Measurements from ENCODE around the gene MCF2L.

The MCF2L gene

DNA sequence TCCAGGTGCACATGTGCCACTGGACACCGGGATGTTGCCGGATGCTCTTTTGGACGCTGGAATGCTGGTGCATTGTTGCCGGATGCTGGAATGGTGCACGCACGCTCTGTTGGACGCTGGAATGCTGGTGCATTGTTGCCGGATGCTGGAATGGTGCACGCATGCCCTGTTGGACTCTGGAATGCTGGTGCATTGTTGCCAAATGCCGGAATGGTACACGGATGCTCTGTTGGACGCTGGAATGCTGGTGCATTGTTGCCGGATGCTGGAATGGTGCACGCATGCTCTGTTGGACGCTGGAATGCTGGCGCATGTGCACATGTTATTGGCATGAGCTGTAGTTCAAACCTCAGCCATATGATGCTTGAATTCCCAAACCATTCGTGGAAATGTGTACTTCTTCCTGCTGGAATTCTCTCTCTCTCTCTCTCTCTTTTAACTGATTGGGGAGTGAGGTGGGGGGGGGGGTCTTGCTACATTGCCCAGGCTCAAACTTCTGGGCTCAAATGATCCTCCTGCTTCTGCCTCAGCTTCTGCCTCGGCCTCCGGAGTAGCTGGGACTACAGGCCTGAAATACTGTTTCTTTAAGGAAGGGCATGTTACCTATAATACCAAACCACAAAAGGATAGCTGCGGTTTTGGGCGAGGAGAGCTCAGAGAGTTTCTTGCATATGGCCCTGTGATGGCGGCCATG, 1.2 kb upstream of the MCF2L start:
- Mint-ChIP-seq H3K4me3 (peak overlapping the region; percentile 74), H3K27me3 (no peaks in the 10 kb centered on the region), H3K36me3 (ENCODE audit: low read depth) (no peaks in the 10 kb centered on the region), H3K27ac (no peak overlapping the region), H3K9me3 (no peaks in the 10 kb centered on the region), H3K4me1 (ENCODE audit: low read depth) (peaks cover 25% of the 10 kb centered on the region)

DNA sequence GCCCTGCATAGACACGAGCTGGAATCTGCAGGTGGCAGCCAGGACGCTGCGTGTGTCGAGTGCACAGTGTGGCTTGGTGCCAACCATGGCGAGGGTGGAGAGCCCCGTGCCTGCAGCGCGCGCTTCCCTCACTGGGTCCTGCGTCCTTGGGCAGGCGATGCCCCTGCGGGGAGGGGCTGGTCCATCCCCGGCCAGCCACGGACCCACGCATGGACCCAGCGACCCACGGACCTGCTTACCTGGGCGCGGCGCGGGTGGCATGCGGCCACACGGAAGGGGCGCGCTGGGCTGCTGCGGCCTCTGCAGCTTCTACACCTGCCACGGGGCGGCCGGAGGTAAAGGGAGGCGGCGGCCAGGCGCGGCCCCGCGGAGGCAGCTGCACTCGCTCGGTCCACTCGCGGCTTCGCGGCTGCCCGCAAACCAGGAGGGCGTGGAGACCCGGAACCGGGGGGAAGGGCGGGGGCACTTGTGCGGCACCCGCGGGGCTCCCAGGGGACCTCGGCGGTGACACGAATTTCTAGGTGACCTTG, 569 bp upstream of the MCF2L start:
- Mint-ChIP-seq H3K27me3 (no peaks in the 10 kb centered on the region), H3K4me3 (peak overlapping the region; percentile 74), H3K4me1 (ENCODE audit: low read depth) (peaks cover 25% of the 10 kb centered on the region), H3K9me3 (no peaks in the 10 kb centered on the region), H3K36me3 (ENCODE audit: low read depth) (no peaks in the 10 kb centered on the region), H3K27ac (no peak overlapping the region)

DNA sequence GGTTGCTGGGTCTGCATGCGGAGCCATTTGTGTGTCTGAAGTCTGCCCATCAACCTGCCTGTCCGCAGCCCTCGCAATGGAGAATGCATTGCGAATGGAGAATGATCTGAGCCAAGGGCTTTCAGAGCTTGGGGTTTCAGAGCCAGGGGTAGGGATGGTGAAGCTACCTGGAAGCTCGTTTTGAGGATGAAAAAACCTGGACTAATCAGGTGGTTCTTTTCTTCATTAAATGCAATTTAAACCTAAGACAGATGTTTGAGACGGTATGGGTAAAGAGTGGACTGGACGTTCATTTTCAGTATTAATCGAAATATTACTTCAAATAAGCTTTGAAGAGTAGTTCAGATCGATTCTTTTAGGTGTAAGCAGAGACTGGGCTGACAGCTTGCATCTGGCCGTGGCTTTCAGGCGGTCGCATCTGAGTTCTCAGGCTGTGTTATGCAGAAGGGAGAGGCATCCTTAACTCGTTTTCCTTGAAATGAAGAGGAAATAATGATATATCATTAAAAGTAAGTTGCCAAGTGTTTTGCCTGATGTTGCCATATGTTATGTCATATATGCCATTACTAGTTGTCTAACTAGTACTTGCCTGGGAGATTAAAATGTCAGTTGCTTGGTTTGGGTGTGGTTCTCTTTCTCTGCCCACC, 801 bp downstream of the MCF2L start:
- H3K4me3 Mint-ChIP-seq: peak overlapping the region; percentile 87
- no peaks in the 10 kb centered on the region for H3K27me3 Mint-ChIP-seq
- H3K36me3 Mint-ChIP-seq (ENCODE audit: low read depth): no peaks in the 10 kb centered on the region
- H3K4me1 Mint-ChIP-seq (ENCODE audit: low read depth): peaks cover 25% of the 10 kb centered on the region
- no peaks in the 10 kb centered on the region for H3K9me3 Mint-ChIP-seq
- H3K27ac Mint-ChIP-seq: no peak overlapping the region

DNA sequence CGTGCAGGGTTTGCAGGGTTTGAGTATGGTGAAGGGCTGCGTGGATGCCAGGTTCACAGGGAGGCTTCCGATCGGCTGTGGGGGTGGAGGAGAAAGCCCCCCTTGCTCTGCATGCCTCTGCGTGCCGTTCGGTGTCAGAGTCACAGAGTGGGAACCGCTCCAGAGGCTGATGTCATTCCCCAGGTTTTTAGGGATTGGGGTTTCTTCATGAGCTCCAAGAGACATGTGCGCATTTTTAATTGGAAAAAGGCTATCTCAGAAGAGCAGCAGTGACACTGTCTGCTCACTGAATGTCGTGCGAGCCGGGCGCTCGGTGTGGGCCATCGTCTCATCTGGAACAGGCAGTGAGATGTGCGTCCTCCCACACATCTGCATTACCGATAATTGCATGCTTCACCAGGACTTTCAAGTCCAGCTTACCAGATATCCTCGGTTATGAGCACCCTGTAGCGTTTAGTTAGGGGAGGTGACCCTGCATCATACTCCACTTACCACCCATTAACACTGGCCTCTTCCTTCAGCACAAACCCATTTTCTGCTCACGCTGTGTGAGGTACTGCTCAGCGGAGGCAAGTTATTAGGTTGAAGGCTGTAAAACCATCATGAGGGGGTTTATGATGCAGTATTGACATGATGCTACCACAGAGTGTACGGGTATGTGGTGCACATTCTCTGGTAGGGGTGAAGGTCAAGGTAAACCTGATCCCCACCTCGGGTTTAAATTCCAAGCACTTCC, 1.7 kb downstream of the MCF2L start:
- Mint-ChIP-seq H3K27me3 (no peaks in the 10 kb centered on the region), H3K4me3 (peak overlapping the region; percentile 87), H3K27ac (no peak overlapping the region)

DNA sequence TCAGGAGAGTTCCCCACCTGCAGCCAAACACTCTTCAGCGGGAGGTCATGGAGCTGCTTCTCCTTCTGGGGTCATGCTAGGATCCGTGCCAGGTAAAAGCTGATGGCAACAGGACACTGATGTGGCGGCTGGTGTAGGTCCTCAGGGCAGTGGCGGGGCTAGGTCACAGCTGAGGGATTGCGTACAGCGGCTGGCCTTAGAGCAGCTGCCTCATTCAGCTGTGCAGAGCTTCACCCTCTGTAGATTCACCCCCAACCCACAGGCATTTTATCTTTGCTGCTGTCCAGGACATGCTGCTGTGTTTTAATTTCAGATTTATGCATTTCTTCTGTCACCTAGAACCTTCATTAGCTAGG, 2.3 kb downstream of the MCF2L start:
- peaks cover 25% of the 10 kb centered on the region for H3K4me1 Mint-ChIP-seq (ENCODE audit: low read depth)
- H3K27ac Mint-ChIP-seq: no peak overlapping the region
- H3K4me3 Mint-ChIP-seq: no peak overlapping the region
- H3K27me3 Mint-ChIP-seq: no peaks in the 10 kb centered on the region
- no peaks in the 10 kb centered on the region for H3K36me3 Mint-ChIP-seq (ENCODE audit: low read depth)
- no peaks in the 10 kb centered on the region for H3K9me3 Mint-ChIP-seq

More for the DNA sequence above, 1.7 kb downstream of the MCF2L start:
- Mint-ChIP-seq H3K9me3 (no peaks in the 10 kb centered on the region), H3K4me1 (ENCODE audit: low read depth) (peaks cover 25% of the 10 kb centered on the region), H3K36me3 (ENCODE audit: low read depth) (no peaks in the 10 kb centered on the region)

DNA sequence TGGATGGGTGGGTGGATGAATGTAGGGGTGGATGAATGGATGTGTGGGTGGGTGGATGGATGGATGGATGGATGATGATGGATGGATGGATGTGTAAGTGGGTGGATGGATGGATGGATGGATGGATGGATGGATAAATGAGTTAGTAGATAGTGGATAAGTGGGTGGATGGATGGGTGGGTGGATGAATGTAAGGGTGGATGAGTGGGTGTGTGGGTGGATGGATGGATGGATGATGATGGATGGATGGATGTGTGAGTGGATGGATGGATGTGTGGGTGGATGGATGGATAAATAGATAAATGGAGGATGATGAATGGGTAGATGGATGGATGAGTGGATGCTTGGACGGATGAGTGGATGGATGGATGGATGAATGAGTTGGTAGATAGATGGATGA, 3.2 kb downstream of the MCF2L start:
- H3K27ac Mint-ChIP-seq: no peak overlapping the region
- no peak overlapping the region for H3K4me3 Mint-ChIP-seq
- H3K4me1 Mint-ChIP-seq (ENCODE audit: low read depth): peaks cover 25% of the 10 kb centered on the region
- no peaks in the 10 kb centered on the region for H3K27me3 Mint-ChIP-seq
- no peaks in the 10 kb centered on the region for H3K36me3 Mint-ChIP-seq (ENCODE audit: low read depth)
- H3K9me3 Mint-ChIP-seq: no peaks in the 10 kb centered on the region

DNA sequence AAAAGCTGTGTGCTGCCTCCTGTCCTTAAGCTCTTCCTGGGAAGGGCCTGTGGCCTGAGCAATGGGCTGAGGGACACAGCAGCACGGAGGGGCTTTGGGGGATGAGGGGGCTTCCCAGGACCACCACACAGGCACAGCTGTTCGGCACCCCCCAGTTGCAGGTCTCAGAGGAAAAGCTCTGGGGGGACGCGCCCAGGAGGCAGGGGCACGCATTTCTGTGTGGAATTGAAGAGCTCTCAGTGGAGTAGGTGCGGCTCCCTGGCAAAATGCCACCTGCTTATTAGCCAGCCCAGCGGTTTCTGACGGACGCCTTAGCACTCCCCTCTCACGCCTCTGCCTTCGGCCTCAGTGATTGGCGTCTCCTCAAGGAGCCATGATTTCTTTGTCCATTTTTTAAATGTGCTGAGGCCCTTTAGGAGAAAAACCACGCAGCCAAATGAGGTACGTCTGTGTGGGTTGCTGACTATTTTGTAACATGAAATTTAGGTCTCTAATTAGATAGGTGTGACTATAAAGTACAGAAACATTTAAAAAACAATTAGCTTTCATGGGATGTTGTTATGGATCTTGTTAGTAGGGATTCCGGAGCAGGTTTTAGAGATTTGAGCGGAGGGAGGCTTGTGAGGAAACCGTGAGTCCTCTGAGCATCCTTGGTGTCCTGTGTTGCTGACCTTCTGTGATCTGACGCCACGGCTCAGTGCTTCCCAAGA, 4.0 kb downstream of the MCF2L start:
- H3K27ac Mint-ChIP-seq: no peak overlapping the region
- no peaks in the 10 kb centered on the region for H3K36me3 Mint-ChIP-seq (ENCODE audit: low read depth)

DNA sequence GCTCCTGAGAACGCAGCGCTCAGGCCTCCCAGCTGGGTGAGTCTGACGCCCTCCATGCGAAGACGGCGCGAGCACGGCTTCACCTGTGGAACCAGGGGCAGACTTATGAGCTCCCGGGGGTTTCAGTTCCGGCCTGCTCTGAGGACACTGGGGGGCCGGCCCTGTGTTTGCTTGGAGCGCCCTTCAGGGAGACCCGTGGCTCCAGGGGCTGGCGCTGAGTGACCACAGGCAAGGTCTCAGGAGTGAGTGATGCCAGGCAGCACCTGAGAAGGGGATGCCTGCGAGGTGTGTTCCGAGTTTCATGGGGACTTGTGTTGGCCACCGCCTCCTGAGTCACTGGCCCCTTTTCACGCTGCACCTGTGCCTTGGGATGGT, 4.5 kb downstream of the MCF2L start:
- Mint-ChIP-seq H3K9me3 (no peaks in the 10 kb centered on the region), H3K27me3 (no peaks in the 10 kb centered on the region), H3K4me3 (no peak overlapping the region), H3K4me1 (ENCODE audit: low read depth) (peaks cover 18% of the 10 kb centered on the region), H3K27ac (no peak overlapping the region), H3K36me3 (ENCODE audit: low read depth) (no peaks in the 10 kb centered on the region)

More for the DNA sequence above, 4.0 kb downstream of the MCF2L start:
- Mint-ChIP-seq H3K27me3 (no peaks in the 10 kb centered on the region), H3K4me3 (no peak overlapping the region), H3K4me1 (ENCODE audit: low read depth) (peaks cover 20% of the 10 kb centered on the region), H3K9me3 (no peaks in the 10 kb centered on the region)

DNA sequence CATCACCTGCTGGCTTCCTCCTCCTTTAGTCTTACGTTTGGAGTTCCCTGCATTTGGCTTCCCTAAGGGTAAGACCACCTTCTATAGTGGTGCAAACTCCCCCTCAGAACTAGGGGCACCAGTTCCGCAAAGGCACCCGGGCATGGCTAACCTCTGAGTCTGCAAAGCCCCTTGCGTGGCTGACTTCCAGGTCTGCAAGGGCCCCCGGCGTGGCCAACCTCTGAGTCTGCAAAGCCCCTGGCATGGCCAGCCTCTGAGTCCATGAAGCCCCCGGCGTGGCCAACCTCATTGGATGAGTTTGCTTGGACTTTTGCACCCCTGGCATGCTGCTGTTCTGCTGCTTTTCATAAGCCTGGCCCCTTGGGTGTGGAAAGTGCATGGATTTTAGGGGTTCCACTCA, 5.1 kb downstream of the MCF2L start:
- H3K27me3 Mint-ChIP-seq: no peaks in the 10 kb centered on the region
- no peak overlapping the region for H3K4me3 Mint-ChIP-seq
- peaks cover 17% of the 10 kb centered on the region for H3K4me1 Mint-ChIP-seq (ENCODE audit: low read depth)
- H3K9me3 Mint-ChIP-seq: no peaks in the 10 kb centered on the region
- H3K27ac Mint-ChIP-seq: no peak overlapping the region
- H3K36me3 Mint-ChIP-seq (ENCODE audit: low read depth): no peaks in the 10 kb centered on the region

DNA sequence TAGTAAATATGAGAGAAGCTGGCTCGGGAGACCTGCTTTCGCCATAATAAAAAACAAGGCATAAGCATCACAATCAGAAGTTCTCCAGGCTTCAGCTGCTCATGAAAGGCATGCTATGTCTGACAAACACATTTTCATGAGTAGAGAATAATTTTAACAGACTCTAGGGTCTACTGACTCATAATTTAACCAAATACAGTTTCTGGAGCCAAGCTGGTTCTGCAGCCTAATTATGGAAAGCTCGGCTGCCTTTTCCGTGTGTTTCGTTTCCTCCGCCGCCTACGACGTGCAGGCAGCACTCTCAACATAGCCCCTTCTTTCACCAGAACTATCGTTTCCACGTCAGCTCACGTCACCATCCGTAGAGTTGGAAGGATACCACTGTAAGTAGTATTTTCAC, 5.7 kb downstream of the MCF2L start:
- Mint-ChIP-seq H3K27ac (no peak overlapping the region), H3K4me1 (ENCODE audit: low read depth) (peaks cover 12% of the 10 kb centered on the region), H3K9me3 (no peaks in the 10 kb centered on the region), H3K4me3 (no peak overlapping the region), H3K36me3 (ENCODE audit: low read depth) (no peaks in the 10 kb centered on the region), H3K27me3 (no peaks in the 10 kb centered on the region)

DNA sequence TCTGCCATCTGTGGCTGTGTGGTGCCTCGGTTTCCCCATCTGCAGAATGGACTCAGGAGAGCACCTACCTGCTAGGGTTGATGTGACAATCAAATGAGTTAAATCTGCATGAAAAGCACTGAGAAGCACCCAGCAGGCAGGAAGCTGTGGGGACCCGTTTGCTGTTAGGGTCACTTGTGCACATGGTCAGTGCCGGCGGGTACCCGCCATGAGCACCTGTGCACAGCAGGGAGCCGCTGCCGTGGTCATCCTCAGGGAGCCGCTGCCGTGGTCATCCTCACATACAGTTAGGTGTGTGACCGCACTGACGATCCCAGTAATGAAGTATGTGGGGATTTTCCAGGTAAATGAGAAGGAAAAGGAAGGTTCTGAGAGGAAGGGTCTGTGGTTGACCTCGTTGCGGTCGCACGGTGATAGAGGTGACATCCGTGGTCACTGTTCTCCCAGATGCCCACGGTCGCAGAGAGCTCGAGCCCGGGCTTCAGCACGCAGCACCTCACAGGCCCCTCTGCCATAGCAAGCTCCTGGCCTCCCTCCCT, 6.5 kb downstream of the MCF2L start:
- H3K27ac Mint-ChIP-seq: no peak overlapping the region
- H3K4me1 Mint-ChIP-seq (ENCODE audit: low read depth): peaks cover 5% of the 10 kb centered on the region
- no peaks in the 10 kb centered on the region for H3K36me3 Mint-ChIP-seq (ENCODE audit: low read depth)
- no peak overlapping the region for H3K4me3 Mint-ChIP-seq
- no peaks in the 10 kb centered on the region for H3K27me3 Mint-ChIP-seq
- H3K9me3 Mint-ChIP-seq: no peaks in the 10 kb centered on the region

DNA sequence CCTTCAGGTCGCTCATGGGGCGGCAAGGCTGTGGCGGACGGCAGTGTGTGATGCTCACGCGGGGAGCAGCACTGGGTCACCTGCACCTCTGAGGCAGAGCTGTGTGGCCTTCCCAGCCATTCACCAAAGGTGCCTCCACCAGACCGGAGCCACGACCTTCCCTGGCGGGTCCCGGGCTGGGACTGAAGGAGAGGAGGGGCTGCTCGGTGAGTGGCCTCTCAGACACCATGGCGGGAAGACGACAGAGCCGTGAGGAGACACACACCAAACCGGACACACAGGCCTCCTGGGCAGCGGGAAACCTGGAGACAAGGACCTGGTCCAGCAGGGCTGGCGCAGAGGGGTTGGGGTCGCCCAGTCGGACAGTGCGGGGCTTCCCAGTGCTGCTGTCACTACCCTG, 7.5 kb downstream of the MCF2L start:
- Mint-ChIP-seq H3K27ac (no peak overlapping the region), H3K9me3 (no peaks in the 10 kb centered on the region), H3K4me1 (ENCODE audit: low read depth) (peaks cover 5% of the 10 kb centered on the region)

DNA sequence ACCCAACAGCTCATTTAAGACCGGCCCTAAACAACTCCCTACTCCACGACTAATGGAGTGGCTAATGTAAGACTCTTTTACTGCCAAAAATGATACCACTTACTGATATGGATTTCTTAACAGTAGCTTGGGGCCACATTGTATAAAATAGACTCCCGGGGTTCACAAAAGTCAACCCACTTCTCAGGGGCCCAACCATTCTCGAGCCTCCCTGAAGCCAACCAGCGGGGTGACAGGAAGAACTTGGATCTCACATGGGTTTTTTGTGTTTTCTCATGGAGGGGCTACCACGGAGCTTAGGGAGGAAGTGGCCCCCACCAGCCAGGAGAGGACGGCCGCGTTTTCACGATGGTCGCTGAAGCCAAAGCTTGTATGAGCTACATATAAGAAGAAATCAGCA, 8.1 kb downstream of the MCF2L start:
- no peak overlapping the region for H3K4me3 Mint-ChIP-seq
- no peaks in the 10 kb centered on the region for H3K9me3 Mint-ChIP-seq
- H3K27ac Mint-ChIP-seq: no peak overlapping the region
- H3K27me3 Mint-ChIP-seq: no peaks in the 10 kb centered on the region
- no peaks in the 10 kb centered on the region for H3K36me3 Mint-ChIP-seq (ENCODE audit: low read depth)
- H3K4me1 Mint-ChIP-seq (ENCODE audit: low read depth): peaks cover 5% of the 10 kb centered on the region

More for the DNA sequence above, 7.5 kb downstream of the MCF2L start:
- Mint-ChIP-seq H3K4me3 (no peak overlapping the region), H3K36me3 (ENCODE audit: low read depth) (no peaks in the 10 kb centered on the region), H3K27me3 (no peaks in the 10 kb centered on the region)

DNA sequence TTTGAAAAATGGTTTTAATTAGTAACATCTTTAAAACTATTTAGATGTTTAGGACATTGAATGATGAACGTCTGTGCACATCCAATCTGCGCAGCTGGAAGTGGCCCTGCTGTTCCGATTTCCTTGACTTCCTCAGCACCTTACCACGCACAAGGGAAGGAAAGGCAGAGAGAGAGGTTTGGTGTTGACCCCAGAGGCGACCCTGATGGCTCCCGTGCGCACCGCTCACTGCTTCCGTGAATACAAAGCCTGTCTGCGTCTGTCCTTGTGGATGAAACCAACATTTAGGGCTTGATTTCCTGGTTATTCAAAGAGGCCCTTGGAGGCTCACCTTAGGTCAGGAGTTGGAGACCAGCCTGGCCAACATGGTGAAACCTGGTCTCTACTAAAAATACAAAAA, 8.5 kb downstream of the MCF2L start:
- Mint-ChIP-seq H3K4me3 (no peak overlapping the region), H3K4me1 (ENCODE audit: low read depth) (peaks cover under 1% of the 10 kb centered on the region), H3K36me3 (ENCODE audit: low read depth) (no peaks in the 10 kb centered on the region), H3K27ac (no peak overlapping the region), H3K27me3 (no peaks in the 10 kb centered on the region), H3K9me3 (no peaks in the 10 kb centered on the region)

All from stimulated activated naive CD8-positive, alpha-beta T cell treated with anti-CD3 and anti-CD28 coated beads, Interleukin-15, Interleukin-2, amounts not matched to agents 100 ng/mL and 50 ng/mL, for 24 hours (primary cell).